Fibroblast of villous mesenchyme (primary cell): ENCODE data around the gene CITED4. TPM values are rescaled to one million over a fixed set of nuclear protein-coding genes. Genes with fewer than 3 reads are reported as not detected.

Experiments used
- DNase-seq: peaks from one replicate; pipeline ENCODE4 v3.0.0-alpha.2; 2010; ENCODE audit warnings: low read depth
- H3K4me3 ChIP-seq: 2 replicates; pipeline ENCODE4 v1.5.1; 2011; ENCODE audit warnings: low read depth, mild to moderate bottlenecking, low read length
- CTCF ChIP-seq: IDR thresholded peaks from 2 replicates; pipeline ENCODE4 v1.5.1; 2012; ENCODE audit warnings: low read depth, mild to moderate bottlenecking, low read length; ENCODE audit not compliant: insufficient read depth
- total RNA-seq: library from RNA; depleted of rRNA; stranded (reverse); fragments of >200 nt; gene quantifications from 2 replicates; pipeline ENCODE4 v1.2.3, GENCODE V29; 2012

The CITED4 gene
- total RNA-seq, 1 donor: 1.7 TPM

DNA sequence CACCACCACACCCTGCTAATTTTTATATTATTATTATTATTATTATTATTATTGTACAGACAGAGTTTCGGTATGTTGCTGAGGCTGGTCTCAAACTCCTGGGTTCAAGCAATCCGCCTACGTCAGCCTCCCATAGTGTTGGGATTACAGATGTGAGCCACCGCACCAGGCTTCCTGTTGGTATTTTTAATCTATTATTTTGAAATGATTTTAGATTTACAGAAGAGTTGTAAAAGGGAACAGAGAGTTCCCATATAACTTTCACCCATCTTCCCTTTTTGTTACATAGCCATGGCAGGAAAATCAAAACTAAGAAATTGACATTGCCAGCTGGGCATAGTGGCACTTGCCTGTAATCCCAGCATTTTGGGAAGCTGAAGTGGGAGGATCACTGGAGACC lies 42.9 kb upstream of the CITED4 start:
- no peak for TF ChIP-seq CTCF
- no peak for DNase-seq
- H3K4me3 ChIP-seq: no peak overlapping the region

GRCh38 chr1:40903106-40903505 lies 40.9 kb upstream of the CITED4 start:
- no peak for DNase-seq
- H3K4me3 ChIP-seq: no peak overlapping the region
- TF ChIP-seq CTCF: no peak

- no peak for TF ChIP-seq CTCF
- peak; percentile 71 for DNase-seq
- H3K4me3 ChIP-seq: no peak overlapping the region
Measured at GRCh38 chr1:40901886-40902852, 40.0 kb upstream of the CITED4 start.

DNA sequence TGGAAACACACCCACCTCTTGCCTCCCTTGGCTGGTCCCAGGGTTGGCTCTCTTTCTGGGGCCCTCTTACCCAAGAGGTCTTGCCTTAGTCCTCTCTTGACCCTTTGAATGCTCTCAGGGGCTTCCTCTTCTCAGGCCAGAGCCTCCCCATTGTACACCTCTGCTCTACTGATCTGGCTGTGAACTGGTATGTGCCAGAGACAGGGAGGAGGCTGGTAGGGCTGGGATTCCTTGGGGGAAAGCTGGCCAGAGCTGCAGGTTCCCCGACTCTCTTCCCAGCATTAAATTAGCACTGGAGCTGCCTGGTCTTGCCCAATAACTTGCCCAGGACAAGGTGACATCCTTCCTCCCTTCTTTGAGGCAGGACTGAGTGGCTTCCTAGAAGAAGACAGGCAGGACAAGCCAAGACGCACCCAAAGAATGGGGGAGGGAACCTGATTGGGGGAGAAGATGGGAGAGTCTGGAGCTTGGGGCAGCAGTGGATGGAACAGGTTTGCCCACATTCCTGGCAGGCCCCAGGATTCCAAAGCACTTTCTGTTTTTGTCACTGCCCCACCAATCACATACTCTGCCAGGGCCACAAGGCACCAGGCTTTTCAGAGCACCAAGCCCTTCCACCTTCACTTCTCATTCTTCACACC lies 37.2 kb upstream of the CITED4 start:
- no peak for DNase-seq
- TF ChIP-seq CTCF: no peak
- H3K4me3 ChIP-seq: no peak overlapping the region

DNA sequence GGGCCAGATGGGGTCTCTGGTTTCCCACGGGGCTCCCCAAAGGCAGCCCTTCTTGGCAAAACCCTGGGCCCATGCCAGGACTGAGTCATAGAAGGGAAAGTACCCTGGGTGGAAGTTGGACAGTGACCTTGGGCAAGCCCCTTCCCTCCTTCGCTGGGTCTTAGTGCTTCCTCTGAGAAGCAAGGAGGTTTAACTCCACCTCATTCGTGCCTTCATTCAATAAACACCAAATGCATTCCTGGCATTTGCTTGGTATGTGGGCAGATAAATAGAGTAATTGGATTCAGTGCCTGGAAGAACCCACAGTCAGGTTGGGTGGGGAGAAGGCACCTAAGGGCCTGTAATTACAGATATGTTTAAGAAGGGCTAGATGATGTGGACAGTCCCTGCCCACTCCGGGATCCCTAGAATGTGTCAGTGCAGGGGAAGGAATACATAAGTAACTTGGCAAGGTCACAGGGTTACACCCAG lies 36.3 kb upstream of the CITED4 start:
- peak; percentile 24 for DNase-seq

GRCh38 chr1:40897513-40897912 lies 35.4 kb upstream of the CITED4 start:
- no peak for TF ChIP-seq CTCF
- DNase-seq: peak; percentile 16
- no peak overlapping the region for H3K4me3 ChIP-seq

More for the DNA sequence above, 36.3 kb upstream of the CITED4 start:
- no peak for TF ChIP-seq CTCF
- H3K4me3 ChIP-seq: no peak overlapping the region
